ENCODE data around the gene BRIP1. TPM values are rescaled to one million over a fixed set of nuclear protein-coding genes. Genes with fewer than 3 reads are reported as not detected.

BRIP1 gene
- total RNA-seq, 1 experiment from 2014 or later = 20.2 TPM

DNA sequence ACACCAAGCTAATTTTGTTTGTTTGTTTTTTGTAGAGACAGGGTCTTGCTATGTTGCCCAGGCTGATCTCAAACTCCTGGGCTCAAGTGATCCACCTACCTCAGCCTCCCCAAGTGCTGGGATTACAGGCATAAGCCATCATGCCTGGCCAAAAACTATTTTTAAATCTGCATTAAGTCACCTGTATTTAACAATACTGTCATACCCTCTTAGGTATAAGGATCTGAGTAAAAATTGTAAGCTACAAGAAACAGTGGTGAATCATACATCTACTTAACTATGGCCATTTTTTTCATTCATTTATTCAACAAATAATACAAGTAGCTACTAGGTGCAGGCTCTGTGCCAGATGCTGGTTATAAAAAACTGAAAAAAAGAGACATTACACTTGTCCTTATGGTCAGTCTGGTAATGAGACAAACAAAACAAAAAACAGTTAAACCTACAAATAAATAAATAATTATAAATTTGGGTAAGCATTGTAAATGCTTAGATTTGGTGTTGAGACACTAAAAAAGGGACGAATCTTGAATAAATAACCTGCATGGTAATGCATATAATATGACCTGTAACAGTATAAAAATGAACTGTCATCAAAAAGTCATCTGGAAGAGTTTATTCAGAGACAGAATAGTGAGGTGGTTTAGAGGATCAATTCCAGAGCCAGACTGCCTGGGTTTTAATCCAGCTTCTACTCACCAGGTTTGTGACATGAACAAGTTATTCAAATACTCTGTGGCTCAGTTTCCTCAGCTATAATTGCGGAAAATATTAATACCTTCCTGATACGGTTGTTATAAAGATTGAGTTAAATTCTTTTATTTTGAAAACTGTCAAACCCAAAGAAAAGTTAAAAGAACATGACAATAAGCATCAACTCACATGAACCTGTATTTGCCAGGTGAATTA, 26.8 kb downstream of the BRIP1 start:
- H3K23me2 ChIP-seq (ENCODE audit: insufficient read length, low read depth, low read length, poor library complexity, severe bottlenecking) = no peaks in the 10 kb centered on the region
- H3K18ac ChIP-seq (ENCODE audit: insufficient read length, low read depth, low read length) = no peak overlapping the region
- no peak overlapping the region for H4K5ac ChIP-seq (ENCODE audit: insufficient read length, low read depth, low read length)
- no peak overlapping the region for H3K9ac ChIP-seq (ENCODE audit: extremely low read depth, insufficient read length, low read length)
- H2BK5ac ChIP-seq (ENCODE audit: insufficient read length, low read length) = no peak overlapping the region
- no peak overlapping the region for H3K14ac ChIP-seq (ENCODE audit: insufficient read depth, low read length)
- no peak overlapping the region for H2AFZ ChIP-seq (ENCODE audit: low read length)
- WGBS (ENCODE audit: extremely low coverage, insufficient read length, low lambda C conversion rate) = no CpG with 5 or more reads among the region's 3 CpGs
- no peak overlapping the region for H2BK12ac ChIP-seq (ENCODE audit: insufficient read length, low read depth, low read length)
- H4K91ac ChIP-seq (ENCODE audit: insufficient read length, low read depth, low read length) = no peak overlapping the region
- H2BK20ac ChIP-seq (ENCODE audit: low read depth, low read length, poor library complexity, severe bottlenecking) = no peak overlapping the region
- H3K27ac ChIP-seq (ENCODE audit: insufficient read length, low read depth, low read length) = no peak overlapping the region
- no peaks in the 10 kb centered on the region for H3K79me1 ChIP-seq (ENCODE audit: insufficient read depth, low read depth, low read length, poor library complexity, severe bottlenecking)
- no peak overlapping the region for H2AK5ac ChIP-seq (ENCODE audit: insufficient read length, low read length)
- no peak overlapping the region for H3K56ac ChIP-seq (ENCODE audit: insufficient read length, low read depth, low read length)
- no peak overlapping the region for H2BK15ac ChIP-seq (ENCODE audit: low read depth, low read length)
- no peaks in the 10 kb centered on the region for H4K20me1 ChIP-seq (ENCODE audit: control insufficient read depth, insufficient read depth, insufficient read length)
- no peak overlapping the region for H4K8ac ChIP-seq (replicated peaks; ENCODE audit: insufficient read length, low read depth, low read length)
- H3K4ac ChIP-seq (ENCODE audit: low read depth, low read length) = no peak overlapping the region
- Mint-ChIP-seq H3K4me3 (no peak overlapping the region), H3K9me3 (no peaks in the 10 kb centered on the region), H3K27ac (no peak overlapping the region), H3K27me3 (ENCODE audit: low read depth) (no peaks in the 10 kb centered on the region), H3K36me3 (ENCODE audit: insufficient read depth in 1 of 3, low read depth in 3 of 3) (peaks cover 0 to 9% (median 7%) of the 10 kb centered on the region in 3 experiments; a peak in 4 of 7 replicates), H3K4me1 (peaks cover 0 to 2% of the 10 kb centered on the region in 2 experiments; a peak in 1 of 4 replicates)
- no peak overlapping the region for H3T11ph ChIP-seq (ENCODE audit: low read length)
- TF ChIP-seq CTCF (conservative IDR thresholded peaks at IDR 0.05) = no peak
- no peak overlapping the region for H3K4me2 ChIP-seq (ENCODE audit: insufficient read depth, insufficient read length, low read length)
- no peak overlapping the region for H3K23ac ChIP-seq (ENCODE audit: insufficient read length, low read depth, low read length)
- no peak overlapping the region for H2BK120ac ChIP-seq (ENCODE audit: low read depth, low read length, poor library complexity, severe bottlenecking)
- no peaks in the 10 kb centered on the region for H3K27me3 ChIP-seq (ENCODE audit: insufficient read depth, low read length)
- DNase-seq = no peak
- H3K79me2 ChIP-seq (ENCODE audit: insufficient read depth, low read length) = no peaks in the 10 kb centered on the region
- H3K4me1 ChIP-seq (ENCODE audit: insufficient read depth, low read length) = no peaks in the 10 kb centered on the region
- no peaks in the 10 kb centered on the region for H3K9me3 ChIP-seq (ENCODE audit: control insufficient read depth, low read depth, low read length)
